GM19455 (cell line): ENCODE data around the gene CILP2.

Experiments used
- ATAC-seq: cut with Tn5 transposase; IDR thresholded peaks from one replicate; pipeline ENCODE4 v1.9.1; 2021; ENCODE audit not compliant: unreplicated experiment

The CILP2 gene

GRCh38 chr19:19538061-19538784, at the start of gene CILP2:
CILP2 (plus strand) TSS chr19:19538265; CDS start chr19:19538350, 85 bp downstream.
- ATAC-seq: no peak

DNA sequence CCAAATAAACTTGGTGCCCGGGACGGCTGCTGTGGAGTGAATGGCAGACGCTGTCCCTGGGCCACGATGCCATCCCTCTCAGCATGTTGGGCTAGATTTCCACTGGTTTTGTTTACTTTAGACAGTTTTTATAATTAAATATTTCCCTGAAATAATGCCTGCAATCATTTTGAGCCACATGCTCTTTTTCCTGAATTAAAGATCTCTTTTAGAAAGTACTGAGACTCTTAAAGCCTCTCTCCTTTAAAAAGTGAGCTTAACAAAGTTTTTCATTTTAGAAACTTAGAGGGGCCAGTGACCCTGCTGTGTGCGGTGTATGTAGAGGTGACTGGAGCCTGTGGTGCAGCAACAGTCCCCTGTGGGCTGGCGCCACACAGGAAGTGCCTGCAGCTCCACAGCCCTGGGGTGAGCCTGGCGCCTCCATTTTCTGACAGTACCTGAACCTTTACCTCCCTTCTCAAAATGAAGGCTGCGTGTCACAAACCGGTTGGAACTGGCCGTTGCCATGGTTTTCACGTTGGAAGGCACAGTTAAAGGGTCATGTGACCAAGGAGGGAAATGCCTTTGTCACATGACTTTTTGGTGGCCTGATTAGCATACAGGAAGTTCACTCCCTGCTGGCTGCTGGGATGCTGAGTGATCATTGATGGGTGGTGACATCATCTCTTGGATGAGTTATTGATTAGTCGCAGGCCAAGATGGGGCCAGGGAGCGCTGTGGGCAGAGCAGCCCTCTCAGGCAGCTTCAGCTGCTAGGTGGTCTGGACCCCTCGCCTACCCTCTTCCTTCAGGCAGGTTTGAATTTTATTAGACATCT, 49.0 kb upstream of the CILP2 start:
- peak; percentile 56 for ATAC-seq

DNA sequence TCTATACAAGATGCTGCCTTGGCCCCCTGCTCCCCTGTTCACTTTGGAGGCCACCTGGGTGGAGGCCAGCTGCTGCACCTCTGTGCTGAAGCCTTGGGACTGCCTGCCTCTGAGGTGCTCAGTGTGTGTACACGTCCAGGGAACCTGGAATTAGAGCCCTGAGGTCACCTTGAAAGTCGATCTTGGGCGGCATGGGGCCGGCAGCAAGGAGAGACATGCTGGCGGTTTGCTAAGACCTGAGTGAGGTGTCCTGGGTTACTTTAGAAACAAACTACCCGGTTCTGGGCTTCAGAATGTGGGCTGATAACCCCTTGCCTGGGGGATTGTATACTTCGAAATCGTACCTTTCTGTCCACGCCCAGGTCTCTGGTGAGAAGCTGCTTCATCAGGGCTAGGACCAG, 48.3 kb upstream of the CILP2 start:
- ATAC-seq: no peak

- no peak for ATAC-seq
Observed at GRCh38 chr19:19490214-19490968, 47.7 kb upstream of the CILP2 start.

DNA sequence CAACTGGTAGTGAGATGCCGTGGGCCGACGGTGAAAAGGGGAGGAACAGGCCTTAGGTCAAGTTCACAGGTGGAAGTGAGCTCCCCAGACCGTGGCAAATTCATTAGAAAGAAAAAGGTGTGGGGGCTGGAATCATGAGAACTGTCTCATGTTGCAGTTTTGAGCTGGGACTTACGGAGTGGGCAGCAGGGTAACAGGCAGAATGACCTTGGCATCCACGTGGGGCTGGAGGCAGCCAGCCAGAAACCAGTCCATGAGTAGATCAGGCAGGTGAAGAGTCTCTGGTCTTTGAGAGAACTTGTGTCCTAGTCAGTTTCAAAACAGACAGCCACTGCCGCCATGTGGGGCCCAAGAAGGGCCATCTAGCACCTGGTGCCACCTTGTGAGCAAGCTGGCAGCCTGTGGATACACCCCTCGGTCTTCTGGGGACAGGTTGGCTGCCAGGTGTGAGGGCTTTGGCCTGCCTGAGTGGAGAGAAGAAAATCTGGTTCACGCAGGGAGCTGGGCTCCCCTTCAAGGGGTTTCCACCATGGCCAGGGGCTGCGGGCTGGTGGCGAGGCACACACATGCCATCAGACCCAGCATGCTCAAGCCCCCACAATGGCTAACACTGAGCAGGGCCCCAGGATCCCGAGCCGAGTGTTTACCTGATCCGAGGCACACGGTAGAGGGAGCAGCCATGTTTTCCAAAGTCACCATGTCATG, 46.6 kb upstream of the CILP2 start:
- no peak for ATAC-seq

- ATAC-seq: no peak
Observed at GRCh38 chr19:19492026-19492610, 45.9 kb upstream of the CILP2 start.

DNA sequence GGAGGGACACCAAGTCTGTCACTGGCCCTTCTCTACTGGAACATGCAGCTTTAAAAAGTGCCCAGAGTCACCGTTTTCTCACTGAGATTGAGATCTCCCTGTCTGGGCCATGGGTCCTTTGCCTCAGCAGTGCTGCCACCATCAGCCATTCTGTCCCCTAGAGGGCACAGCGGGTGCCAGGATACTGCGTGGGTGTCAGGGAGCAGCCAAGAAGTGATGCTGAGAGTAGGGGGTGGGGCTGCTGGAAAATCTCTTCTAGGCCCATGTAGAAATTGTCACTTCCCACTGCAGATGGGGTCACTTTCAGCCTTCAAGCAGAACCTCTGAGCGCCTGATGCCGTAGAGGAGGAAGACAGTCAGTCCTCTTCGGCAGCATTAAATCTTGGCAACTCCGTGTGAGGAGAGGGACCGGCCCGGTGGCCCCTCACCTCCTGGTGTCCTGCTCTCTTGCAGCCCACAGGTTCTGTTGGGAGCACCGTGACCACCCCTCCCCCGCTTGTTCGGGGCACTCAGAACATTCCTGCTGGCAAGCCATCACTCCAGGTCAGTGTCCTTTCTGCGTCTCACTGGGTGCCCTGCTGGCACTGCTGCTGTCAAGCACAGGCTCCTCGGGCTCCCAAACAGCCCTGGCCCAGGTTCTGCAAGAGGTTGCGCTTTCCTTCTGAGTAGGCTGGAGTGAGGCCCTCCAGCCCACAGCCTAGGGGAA, 44.1 kb upstream of the CILP2 start:
- ATAC-seq: no peak

- ATAC-seq: no peak
Observed at GRCh38 chr19:19495614-19496603, 42.2 kb upstream of the CILP2 start.

GRCh38 chr19:19498255-19498991, 39.6 kb upstream of the CILP2 start:
- ATAC-seq: no peak

DNA sequence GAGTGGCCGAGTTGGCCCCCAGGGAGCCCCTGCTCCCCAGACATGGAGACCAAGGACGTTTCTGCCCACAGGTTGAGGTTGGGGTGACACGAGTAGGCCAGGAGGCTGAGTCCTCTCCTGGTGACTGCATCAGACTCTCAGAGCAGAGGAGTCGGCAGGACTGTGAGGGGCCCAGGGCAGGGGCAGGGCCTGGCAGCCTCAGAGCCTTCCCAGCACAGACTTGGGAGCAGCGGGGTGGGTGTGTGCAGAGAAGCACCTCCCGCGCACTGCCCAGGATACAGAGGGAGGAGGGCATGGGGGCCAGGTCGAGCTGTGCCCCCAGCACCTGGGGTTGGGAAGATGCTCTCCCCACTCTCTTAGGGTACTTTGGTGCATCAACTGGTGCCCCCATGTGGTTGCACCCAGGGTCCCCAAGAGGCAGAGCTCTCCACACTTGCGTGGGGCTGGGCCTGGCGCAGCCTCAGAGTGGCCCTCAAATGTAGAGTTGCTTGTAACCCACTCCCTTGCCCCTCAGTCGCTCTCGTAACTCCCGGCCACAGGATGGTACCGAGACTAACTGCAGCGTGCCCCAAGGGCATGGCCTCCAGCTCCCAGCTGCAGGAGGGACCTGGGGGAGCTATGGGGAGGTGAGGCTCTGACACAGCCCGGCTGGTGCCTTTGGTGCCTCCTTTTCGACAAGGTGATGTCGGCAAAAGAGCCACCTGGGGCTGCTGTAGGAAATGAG, 38.6 kb upstream of the CILP2 start:
- no peak for ATAC-seq

DNA sequence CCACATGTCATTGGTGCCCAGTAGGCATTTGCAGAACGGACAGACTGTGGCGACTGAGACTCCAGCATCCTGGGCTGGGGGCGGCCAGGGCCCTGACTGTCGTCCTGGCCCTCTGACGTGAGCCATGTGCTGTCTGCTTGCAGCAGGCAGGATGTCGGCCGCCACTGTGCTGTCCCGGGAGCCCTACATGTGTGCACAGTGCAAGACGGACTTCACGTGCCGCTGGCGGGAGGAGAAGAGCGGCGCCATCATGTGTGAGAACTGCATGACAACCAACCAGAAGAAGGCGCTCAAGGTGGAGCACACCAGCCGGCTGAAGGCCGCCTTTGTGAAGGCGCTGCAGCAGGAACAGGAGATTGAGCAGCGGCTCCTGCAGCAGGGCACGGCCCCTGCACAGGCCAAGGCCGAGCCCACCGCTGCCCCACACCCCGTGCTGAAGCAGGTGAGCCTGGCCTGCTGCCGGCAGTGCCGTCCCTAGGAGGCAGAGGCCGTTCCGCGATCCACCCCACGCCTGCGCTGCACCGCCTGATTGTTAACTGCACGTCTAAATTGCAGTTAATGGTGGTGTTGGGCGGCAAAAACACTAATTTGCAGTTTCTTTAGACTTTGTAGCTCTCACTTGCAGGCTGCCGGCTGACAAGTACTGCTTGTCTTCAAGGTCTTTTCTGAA, 37.0 kb upstream of the CILP2 start:
- no peak for ATAC-seq

- ATAC-seq: no peak
Observed at GRCh38 chr19:19501798-19502197, 36.3 kb upstream of the CILP2 start.

DNA sequence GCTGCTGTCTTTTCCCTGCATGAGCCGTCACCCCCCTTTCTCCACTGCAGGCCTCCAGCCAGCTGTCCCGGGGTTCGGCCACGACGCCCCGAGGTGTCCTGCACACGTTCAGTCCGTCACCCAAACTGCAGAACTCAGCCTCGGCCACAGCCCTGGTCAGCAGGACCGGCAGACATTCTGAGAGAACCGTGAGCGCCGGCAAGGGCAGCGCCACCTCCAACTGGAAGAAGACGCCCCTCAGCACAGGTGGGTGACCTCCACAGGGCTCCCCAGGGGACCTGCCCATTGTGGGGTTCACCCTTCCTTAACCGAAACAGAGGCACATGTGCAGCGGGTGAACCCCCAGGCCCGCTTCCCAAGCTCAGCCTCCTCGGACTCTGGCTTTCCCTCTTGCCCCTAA, 35.8 kb upstream of the CILP2 start:
- no peak for ATAC-seq

DNA sequence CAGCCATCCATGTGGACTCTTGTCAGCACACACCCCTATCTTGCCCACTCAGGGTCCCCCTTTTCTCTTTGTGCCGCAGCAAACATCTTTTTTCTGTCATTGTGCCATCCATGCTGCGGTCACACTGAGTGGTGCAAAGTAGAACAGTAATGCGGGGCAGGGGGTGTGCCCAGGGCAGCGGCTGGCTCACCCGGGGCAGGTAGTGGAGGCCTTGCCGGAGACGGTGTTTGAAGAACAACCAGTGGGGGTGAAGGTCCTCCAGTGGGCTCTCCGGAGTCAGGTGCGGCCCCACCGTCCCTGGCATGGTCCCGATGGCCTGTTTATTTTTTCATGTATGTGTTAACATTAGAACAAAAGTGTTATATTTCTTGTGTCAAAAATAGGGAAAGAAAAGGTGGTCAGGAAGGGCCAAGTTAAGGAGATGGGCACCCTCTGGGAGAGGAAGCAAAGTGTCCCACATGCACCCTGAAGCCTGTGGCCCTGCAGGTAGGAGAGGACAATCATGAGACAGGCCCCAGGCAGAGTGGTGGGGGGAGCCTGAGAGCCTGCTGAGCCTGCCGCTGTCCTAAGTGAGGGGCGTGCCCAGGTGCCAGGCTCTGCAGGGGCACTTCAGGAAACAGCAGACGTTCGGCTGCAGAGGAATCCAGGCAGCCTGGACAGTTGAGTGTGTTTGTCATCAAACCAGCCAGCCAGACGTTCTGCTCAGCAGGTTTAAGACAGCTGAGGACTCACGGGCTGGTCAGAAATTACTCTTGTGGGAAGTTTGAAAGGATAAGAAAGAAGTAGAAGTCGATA, 35.1 kb upstream of the CILP2 start:
- ATAC-seq: no peak

DNA sequence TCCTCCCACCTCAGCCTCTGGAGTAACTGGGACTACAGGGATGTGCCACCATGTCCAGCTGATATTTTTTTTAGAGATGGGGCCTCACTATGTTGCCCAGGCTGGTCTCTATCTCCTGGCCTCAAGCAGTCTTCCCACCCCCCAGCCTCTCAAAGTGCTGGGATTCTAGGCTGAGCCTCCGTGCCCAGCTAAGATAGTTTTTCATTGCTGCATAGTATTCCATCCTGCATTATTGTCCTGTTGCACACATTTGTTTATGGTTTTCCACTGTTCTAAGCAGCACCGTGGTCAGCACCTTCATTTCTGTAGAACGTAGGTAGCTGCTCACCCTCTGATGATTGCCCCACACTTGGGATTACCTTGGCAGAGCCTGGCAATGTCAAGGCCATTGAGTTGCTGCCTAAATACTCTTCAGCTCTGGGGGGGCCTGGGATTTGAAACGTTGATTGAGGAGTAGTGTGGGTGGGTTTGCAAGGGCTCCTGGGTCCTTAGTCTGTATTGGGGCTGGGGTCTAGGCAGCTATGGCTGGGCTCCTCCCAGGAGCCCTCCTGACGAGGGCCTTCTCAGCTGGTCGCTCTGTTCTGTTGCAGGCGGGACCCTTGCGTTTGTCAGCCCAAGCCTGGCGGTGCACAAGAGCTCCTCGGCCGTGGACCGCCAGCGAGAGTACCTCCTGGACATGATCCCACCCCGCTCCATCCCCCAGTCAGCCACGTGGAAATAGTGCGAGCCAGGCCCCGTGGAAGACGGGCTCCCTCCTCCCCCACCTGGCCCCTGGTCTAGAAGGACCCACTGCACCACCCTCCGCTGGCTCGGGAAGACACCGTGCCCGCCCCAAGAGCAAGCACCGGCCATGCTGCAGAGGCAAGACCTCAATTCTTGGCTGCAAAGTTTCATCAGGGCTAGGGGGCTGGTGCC, 33.1 kb upstream of the CILP2 start:
- ATAC-seq: no peak
